Hepatocyte (in vitro differentiated cells): ENCODE measurements around the gene GMDS. TPM values are rescaled to one million over a fixed set of nuclear protein-coding genes. Genes with fewer than 3 reads are reported as not detected.

Experiments
- DNase-seq: peaks from one replicate; pipeline ENCODE4 v3.0.0-alpha.2; 2016; ENCODE audit warnings: low spot score
- H2AFZ ChIP-seq: fragments of 200-600 bp; sonication (generic); 2 replicates; pipeline ENCODE4 v1.6.0; 2016; ENCODE audit warnings: antibody characterized with exemption, mild to moderate bottlenecking
- H3K27ac ChIP-seq: fragments of 200-600 bp; sonication (generic); 2 replicates; pipeline ENCODE4 v1.5.1; 2016; ENCODE audit warnings: mild to moderate bottlenecking
- H3K27me3 ChIP-seq: fragments of 200-600 bp; sonication (generic); 2 replicates; pipeline ENCODE4 v1.6.1; 2016
- H3K36me3 ChIP-seq: fragments of 200-600 bp; sonication (generic); replicated peaks from 2 replicates; pipeline ENCODE4 v1.5.1; 2016; ENCODE audit warnings: low read depth; ENCODE audit not compliant: insufficient read depth
- H3K4me1 ChIP-seq: fragments of 200-600 bp; sonication (generic); 2 replicates; pipeline ENCODE4 v1.5.1; 2016; ENCODE audit warnings: mild to moderate bottlenecking, moderate library complexity; ENCODE audit not compliant: insufficient read depth
- H3K4me2 ChIP-seq: fragments of 200-600 bp; sonication (generic); 2 replicates; pipeline ENCODE4 v1.6.0; 2016
- H3K4me3 ChIP-seq: fragments of 200-600 bp; sonication (generic); 2 replicates; pipeline ENCODE4 v1.5.1; 2016; ENCODE audit warnings: mild to moderate bottlenecking
- H3K79me2 ChIP-seq: fragments of 200-600 bp; sonication (generic); 2 replicates; pipeline ENCODE4 v1.6.0; 2017; ENCODE audit warnings: mild to moderate bottlenecking
- H3K9me2 ChIP-seq: fragments of 200-600 bp; sonication (generic); replicated peaks from 2 replicates; pipeline ENCODE4 v1.6.0; 2017; ENCODE audit warnings: mild to moderate bottlenecking; ENCODE audit not compliant: insufficient read depth
- H3K9me3 ChIP-seq: fragments of 200-600 bp; sonication (generic); 2 replicates; pipeline ENCODE4 v1.5.1; 2016; ENCODE audit warnings: low read depth, mild to moderate bottlenecking
- H4K20me1 ChIP-seq: fragments of 200-600 bp; sonication (generic); 2 replicates; pipeline ENCODE4 v1.6.0; 2016; ENCODE audit warnings: mild to moderate bottlenecking; ENCODE audit not compliant: insufficient read depth, poor library complexity, severe bottlenecking
- CTCF ChIP-seq: fragments of 200-600 bp; sonication (generic); IDR thresholded peaks from 2 replicates; pipeline ENCODE4 v1.5.1; 2016; ENCODE audit warnings: antibody characterized with exemption, mild to moderate bottlenecking; ENCODE audit not compliant: poor library complexity
- EZH2 ChIP-seq: fragments of 200-600 bp; sonication (generic); IDR thresholded peaks from 2 replicates; pipeline ENCODE4 v1.6.1; 2016; ENCODE audit warnings: antibody characterized with exemption, mild to moderate bottlenecking, borderline replicate concordance
- EZH2phosphoT487 ChIP-seq: fragments of 200-600 bp; sonication (generic); IDR thresholded peaks from one replicate; pipeline ENCODE4 v1.6.1; 2018; ENCODE audit warnings: antibody characterized with exemption, mild to moderate bottlenecking, low read depth, moderate library complexity; ENCODE audit not compliant: unreplicated experiment, severe bottlenecking
- WGBS: methylation state at CpG from one replicate; pipeline ENCODE4 v1.1.6; 2016; ENCODE audit warnings: low lambda C conversion rate; ENCODE audit errors: missing lambda C conversion rate; 5-methylcytosine and 5-hydroxymethylcytosine counted together
- polyA plus RNA-seq: library from polyadenylated mRNA; unstranded; fragments of >200 nt; fragmentation: Nextera tagmentation; extraction: Ambion mirVana; gene quantifications from 2 replicates; pipeline ENCODE4 v1.2.1, GENCODE V29; 2016
- total RNA-seq: library from RNA; depleted of rRNA; stranded (reverse); fragments of >200 nt; gene quantifications from 2 replicates; pipeline ENCODE4 v1.2.3, GENCODE V29; 2014

GMDS gene
- total and polyA plus RNA-seq, 2 experiments from 2014 or later = 20.7 to 32.6 TPM

- Histone ChIP-seq H3K4me3 (no peak overlapping the region), H3K79me2 (no peaks in the 10 kb centered on the region), H3K27ac (no peak overlapping the region), H3K27me3 (no peaks in the 10 kb centered on the region), H4K20me1 (no peaks in the 10 kb centered on the region), H3K9me3 (no peaks in the 10 kb centered on the region), H3K36me3 (no peaks in the 10 kb centered on the region), H3K4me1 (peaks cover 3% of the 10 kb centered on the region), H2AFZ (no peak overlapping the region), H3K4me2 (no peak overlapping the region), H3K9me2 (no peaks in the 10 kb centered on the region)
- 77% methylated on average over 11 of the region's 11 CpGs for WGBS
- TF ChIP-seq EZH2phosphoT487 = no peak
- no peak for TF ChIP-seq CTCF
- no peak for TF ChIP-seq EZH2
- peak; percentile 8 for DNase-seq
These were observed 209.3 kb downstream of the GMDS start for GRCh38 chr6:2035826-2036709.

GRCh38 chr6:2035046-2035445 is 210.4 kb downstream of the GMDS start:
- no peaks in the 10 kb centered on the region for H3K27me3 ChIP-seq
- H3K4me3 ChIP-seq = no peak overlapping the region
- H3K4me1 ChIP-seq = peaks cover 3% of the 10 kb centered on the region
- no peaks in the 10 kb centered on the region for H3K36me3 ChIP-seq
- H4K20me1 ChIP-seq = no peaks in the 10 kb centered on the region
- WGBS = 88% methylated on average over 1 of the region's 1 CpG
- H3K4me2 ChIP-seq = no peak overlapping the region
- H2AFZ ChIP-seq = no peak overlapping the region
- H3K27ac ChIP-seq = no peak overlapping the region
- DNase-seq = no peak
- H3K9me2 ChIP-seq = no peaks in the 10 kb centered on the region
- TF ChIP-seq CTCF (no peak), EZH2 (no peak), EZH2phosphoT487 (no peak)
- H3K9me3 ChIP-seq = no peaks in the 10 kb centered on the region
- no peaks in the 10 kb centered on the region for H3K79me2 ChIP-seq

DNA sequence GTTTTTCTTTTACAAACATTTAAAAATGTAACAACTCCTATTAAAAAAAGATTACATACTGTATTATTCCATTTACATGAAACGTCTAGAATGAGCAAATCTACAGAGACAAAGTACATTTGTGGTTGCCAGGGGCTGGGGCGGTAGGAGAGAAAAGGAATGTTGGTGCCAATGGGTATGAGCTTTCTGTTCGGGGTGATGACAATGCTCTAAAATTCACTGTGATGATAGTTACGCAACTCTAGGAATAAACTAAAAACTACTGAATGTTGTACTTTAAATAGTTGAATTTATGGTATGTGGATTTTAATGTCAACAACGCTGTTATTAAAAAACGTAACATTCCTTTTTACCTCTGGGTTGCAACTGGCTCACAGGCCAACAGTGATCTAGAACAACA is 211.1 kb downstream of the GMDS start:
- Histone ChIP-seq H3K27ac (no peak overlapping the region), H3K4me2 (no peak overlapping the region), H2AFZ (no peak overlapping the region), H3K36me3 (no peaks in the 10 kb centered on the region), H3K27me3 (no peaks in the 10 kb centered on the region), H3K9me3 (no peaks in the 10 kb centered on the region), H3K79me2 (no peaks in the 10 kb centered on the region), H3K9me2 (no peaks in the 10 kb centered on the region), H4K20me1 (no peaks in the 10 kb centered on the region), H3K4me1 (peaks cover 3% of the 10 kb centered on the region), H3K4me3 (no peak overlapping the region)
- WGBS = 77% methylated on average over 6 of the region's 6 CpGs
- no peak for DNase-seq
- TF ChIP-seq EZH2 = no peak
- TF ChIP-seq EZH2phosphoT487 = no peak
- no peak for TF ChIP-seq CTCF
